ENCODE results near the gene PHLPP1.

PHLPP1 gene

DNA sequence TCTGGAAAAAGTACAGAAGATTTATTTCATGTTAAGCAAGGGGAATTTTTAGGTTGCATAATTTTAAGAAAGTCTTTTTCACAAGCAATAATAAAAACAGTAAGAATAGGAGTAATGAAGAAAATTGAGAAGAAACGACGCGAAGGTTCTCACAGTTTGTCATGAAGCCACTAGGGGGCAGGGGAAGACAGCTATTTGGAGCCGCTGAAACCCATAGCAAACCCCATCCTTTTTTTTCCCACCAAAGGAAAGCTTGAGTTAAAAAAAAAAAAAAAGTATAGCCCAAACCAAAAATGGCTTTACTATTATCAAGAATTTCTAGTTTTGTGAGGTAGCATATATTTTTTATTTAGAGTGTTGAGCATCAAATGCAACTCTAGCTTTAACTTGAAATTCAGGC, 300.9 kb downstream of the PHLPP1 start:
- H3K4me3 ChIP-seq (ENCODE audit: low read length), result no peak overlapping the region
- DNase-seq (ENCODE audit: low read depth), result peak; percentile 53
- TF ChIP-seq, protein P1, sequence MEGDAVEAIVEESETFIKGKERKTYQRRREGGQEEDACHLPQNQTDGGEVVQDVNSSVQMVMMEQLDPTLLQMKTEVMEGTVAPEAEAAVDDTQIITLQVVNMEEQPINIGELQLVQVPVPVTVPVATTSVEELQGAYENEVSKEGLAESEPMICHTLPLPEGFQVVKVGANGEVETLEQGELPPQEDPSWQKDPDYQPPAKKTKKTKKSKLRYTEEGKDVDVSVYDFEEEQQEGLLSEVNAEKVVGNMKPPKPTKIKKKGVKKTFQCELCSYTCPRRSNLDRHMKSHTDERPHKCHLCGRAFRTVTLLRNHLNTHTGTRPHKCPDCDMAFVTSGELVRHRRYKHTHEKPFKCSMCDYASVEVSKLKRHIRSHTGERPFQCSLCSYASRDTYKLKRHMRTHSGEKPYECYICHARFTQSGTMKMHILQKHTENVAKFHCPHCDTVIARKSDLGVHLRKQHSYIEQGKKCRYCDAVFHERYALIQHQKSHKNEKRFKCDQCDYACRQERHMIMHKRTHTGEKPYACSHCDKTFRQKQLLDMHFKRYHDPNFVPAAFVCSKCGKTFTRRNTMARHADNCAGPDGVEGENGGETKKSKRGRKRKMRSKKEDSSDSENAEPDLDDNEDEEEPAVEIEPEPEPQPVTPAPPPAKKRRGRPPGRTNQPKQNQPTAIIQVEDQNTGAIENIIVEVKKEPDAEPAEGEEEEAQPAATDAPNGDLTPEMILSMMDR (IDR thresholded peaks at IDR 0.05; ENCODE audit: insufficient read depth, low read depth, low read length, missing control alignments), result peak; percentile 81

DNA sequence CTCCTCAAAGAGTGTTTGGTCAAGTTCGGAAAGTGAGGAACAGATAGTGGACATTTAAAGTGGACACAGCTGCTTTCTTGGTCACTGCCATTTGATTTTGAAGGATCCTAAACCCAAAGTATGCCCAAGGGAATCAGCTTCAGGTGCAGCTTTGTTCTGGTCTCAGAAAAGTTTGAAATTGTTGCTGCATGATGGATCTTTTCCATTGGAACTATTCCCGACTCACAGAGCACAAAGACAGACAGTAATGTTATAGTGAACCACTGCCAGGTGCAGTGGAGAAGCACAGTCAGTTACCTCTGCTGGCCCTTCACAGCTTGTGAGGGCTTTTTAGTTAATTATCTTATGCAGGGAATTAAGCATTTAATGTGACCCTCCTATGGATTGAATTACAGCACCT, 301.7 kb downstream of the PHLPP1 start:
- no peak for DNase-seq (ENCODE audit: low read depth)
- H3K4me3 ChIP-seq (ENCODE audit: low read length), result no peak overlapping the region
- TF ChIP-seq, protein P1 (IDR thresholded peaks at IDR 0.05; ENCODE audit: insufficient read depth, low read depth, low read length, missing control alignments), result no peak

DNA sequence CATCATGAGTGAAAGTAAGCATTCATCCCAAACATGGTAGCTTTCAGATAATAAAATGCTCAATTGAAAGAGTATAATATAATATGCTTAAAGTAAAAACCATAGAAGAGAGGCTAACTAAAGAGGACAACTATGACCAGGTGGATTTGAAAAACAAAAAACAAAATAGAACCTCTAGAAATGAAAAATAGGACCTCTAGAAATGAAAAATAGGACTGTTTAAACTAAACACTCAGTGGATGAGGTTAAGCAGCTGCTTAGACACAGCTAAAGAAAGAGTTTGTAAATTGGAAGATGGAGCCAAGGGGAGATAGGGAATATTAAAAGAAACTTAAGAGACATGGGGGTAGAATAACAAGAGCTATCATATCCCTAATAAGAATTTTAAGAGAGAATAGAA, 302.6 kb downstream of the PHLPP1 start:
- TF ChIP-seq, protein P1 (IDR thresholded peaks at IDR 0.05; ENCODE audit: insufficient read depth, low read depth, low read length, missing control alignments), result no peak
- H3K4me3 ChIP-seq (ENCODE audit: low read length), result no peak overlapping the region
- DNase-seq (ENCODE audit: low read depth), result no peak

DNA sequence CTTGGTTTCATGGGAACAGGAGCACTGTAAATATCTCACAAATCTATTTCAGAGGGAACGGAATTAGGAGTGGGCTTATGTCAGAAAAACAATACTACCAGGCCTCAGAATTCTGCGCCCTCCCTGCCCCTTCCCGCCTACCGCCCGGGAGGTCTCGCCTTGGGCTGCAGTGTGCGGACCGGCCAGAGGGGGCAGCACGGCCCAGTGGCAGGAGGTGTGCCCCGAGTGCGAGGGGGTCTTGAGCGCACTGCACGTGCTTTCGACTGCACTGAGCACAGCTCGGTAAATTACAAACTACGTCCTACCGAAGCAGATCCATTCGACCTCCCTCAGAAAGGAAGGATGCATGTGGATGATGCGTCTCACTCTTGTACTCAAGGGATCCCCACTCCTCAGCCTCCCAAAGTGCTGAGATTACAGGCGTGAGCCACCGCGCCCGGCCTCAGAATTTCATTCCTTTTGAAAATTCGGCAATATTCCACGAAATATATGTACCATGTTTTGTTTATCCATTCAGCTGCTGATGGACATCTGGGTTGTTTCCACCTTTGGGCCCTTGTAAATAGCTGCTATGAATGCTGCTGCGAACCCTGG, 307.2 kb downstream of the PHLPP1 start:
- TF ChIP-seq, protein P1 (IDR thresholded peaks at IDR 0.05; ENCODE audit: insufficient read depth, low read depth, low read length, missing control alignments), result peak; percentile 21
- no peak overlapping the region for H3K4me3 ChIP-seq (ENCODE audit: low read length)
- DNase-seq (ENCODE audit: low read depth), result no peak

DNA sequence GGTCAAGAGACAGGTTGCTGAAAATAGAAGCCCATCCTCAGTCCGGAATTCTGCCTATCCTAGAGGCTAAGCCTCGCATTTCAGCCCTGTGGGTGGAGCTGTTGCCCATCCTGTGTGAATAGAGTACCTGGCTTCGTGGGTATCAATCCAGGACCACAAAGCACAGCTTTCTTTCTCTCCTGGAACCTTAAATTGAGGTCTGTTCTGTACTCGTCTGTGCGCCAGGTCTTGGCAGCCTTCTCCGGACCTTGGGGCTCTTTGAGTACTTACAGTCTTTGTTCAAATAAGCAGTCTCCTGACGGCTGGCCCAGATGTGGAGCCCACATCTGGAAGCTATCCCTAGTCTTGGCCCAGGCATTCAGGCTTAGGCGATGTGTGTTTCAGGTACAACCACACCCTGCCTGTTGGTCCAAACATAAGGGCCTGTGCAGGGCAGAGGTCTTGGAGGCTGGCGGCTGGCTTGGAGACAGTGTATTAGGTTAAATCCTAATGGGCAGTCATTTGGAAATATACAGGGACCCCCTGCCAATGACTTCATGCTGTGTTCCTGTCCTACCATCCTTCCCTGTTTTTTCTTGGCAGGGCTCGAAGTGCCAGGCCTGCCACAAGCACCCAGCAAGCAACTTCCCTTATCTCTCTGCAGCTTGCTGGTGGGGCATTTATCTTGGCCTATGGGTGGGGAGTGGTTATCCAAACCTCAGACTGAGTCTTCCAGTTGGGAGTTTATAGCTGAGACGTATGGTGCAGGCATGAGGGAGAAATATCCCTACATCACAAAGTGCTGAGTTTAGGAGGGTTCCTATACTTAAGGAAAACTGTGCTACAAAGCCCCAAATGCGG, 310.1 kb downstream of the PHLPP1 start:
- DNase-seq (ENCODE audit: low read depth), result peak; percentile 48
- TF ChIP-seq, protein P1 (IDR thresholded peaks at IDR 0.05; ENCODE audit: insufficient read depth, low read depth, low read length, missing control alignments), result peak; percentile 66
- H3K4me3 ChIP-seq (ENCODE audit: low read length), result no peak overlapping the region

DNA sequence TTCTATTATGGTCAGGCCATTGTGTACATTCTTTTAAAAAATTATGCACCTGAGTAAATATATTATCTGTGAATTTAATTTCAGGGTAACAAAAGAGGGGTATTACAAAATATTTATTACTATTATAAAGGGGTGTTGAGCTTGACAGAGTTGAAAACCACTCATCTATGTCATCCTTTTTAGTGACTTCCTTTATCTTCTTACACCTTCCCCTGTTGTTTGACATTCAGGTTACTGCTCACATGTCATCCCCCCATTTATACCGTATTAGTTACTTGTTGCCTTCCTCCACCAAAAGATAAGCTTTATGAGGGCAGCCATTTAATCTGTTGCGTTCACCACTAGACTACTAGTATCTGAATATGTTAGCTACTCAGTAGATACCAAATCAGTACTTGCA, 313.0 kb downstream of the PHLPP1 start:
- no peak for DNase-seq (ENCODE audit: low read depth)
- TF ChIP-seq, protein P1 (IDR thresholded peaks at IDR 0.05; ENCODE audit: insufficient read depth, low read depth, low read length, missing control alignments), result no peak
- H3K4me3 ChIP-seq (ENCODE audit: low read length), result no peak overlapping the region
